Neuronal stem cell (in vitro differentiated cells): ENCODE measurements around the gene OSCP1.

Experiments used
- DNase-seq: peaks from one replicate; pipeline ENCODE4 v3.0.0-alpha.2; 2013; ENCODE audit warnings: low spot score
- H2AFZ ChIP-seq: one replicate; pipeline ENCODE4 v1.6.1; 2013; ENCODE audit warnings: mild to moderate bottlenecking, low read length, inconsistent platforms
- H2AK5ac ChIP-seq: 2 replicates; pipeline ENCODE4 v1.6.1; 2013; ENCODE audit warnings: low read depth, mild to moderate bottlenecking, inconsistent platforms, low read length, moderate library complexity, mixed read lengths
- H2BK120ac ChIP-seq: 2 replicates; pipeline ENCODE4 v1.6.1; 2013; ENCODE audit warnings: low read depth, mild to moderate bottlenecking, inconsistent platforms, low read length, moderate library complexity, mixed read lengths
- H2BK12ac ChIP-seq: one replicate; pipeline ENCODE4 v1.6.1; 2013; ENCODE audit warnings: low read length, inconsistent platforms
- H2BK15ac ChIP-seq: 2 replicates; pipeline ENCODE4 v1.6.1; 2013; ENCODE audit warnings: mild to moderate bottlenecking, low read length, inconsistent platforms, mixed read lengths
- H2BK5ac ChIP-seq: one replicate; pipeline ENCODE4 v1.6.1; 2013; ENCODE audit warnings: inconsistent platforms, mild to moderate bottlenecking, low read length, moderate library complexity
- H3K14ac ChIP-seq: one replicate; pipeline ENCODE4 v1.6.1; 2013; ENCODE audit warnings: low read length, inconsistent platforms
- H3K18ac ChIP-seq: 2 replicates; pipeline ENCODE4 v1.6.1; 2013; ENCODE audit warnings: low read length, inconsistent platforms
- H3K23ac ChIP-seq: 2 replicates; pipeline ENCODE4 v1.6.1; 2013; ENCODE audit warnings: low read depth, mild to moderate bottlenecking, mixed read lengths, low read length, inconsistent platforms; ENCODE audit not compliant: poor library complexity
- H3K27ac ChIP-seq: replicated peaks from 3 replicates; pipeline ENCODE4 v1.5.1; 2013; ENCODE audit warnings: low read length, inconsistent platforms
- H3K27me3 ChIP-seq, 3 experiments: 2 replicates each; pipeline ENCODE4 v1.6.1; 2013; ENCODE audit warnings: low read length in 3 of 3, mild to moderate bottlenecking in 2 of 3, inconsistent platforms in 1 of 3, low read depth in 1 of 3, mixed read lengths in 1 of 3, moderate library complexity in 1 of 3; ENCODE audit not compliant: control insufficient read depth in 3 of 3, insufficient read depth in 3 of 3
- H3K36me3 ChIP-seq, 2 donors: replicated peaks in 1 of 2; 2 replicates each; pipeline ENCODE4 v1.6.1; 2013; ENCODE audit warnings: low read length in 2 of 2; ENCODE audit not compliant: control insufficient read depth in 2 of 2, insufficient read depth in 2 of 2
- H3K4ac ChIP-seq: 2 replicates; pipeline ENCODE4 v1.6.1; 2013; ENCODE audit warnings: inconsistent platforms, mild to moderate bottlenecking, low read length, moderate library complexity
- H3K4me1 ChIP-seq, 2 donors: 1 replicate in 1 of 2; 2 replicates in 1 of 2; pipeline ENCODE4 v1.6.1; 2013; ENCODE audit warnings: low read length in 2 of 2, low read depth in 1 of 2; ENCODE audit not compliant: control insufficient read depth in 2 of 2, insufficient read depth in 1 of 2
- H3K4me2 ChIP-seq: one replicate; pipeline ENCODE4 v1.6.1; 2013; ENCODE audit warnings: mild to moderate bottlenecking, low read length, inconsistent platforms; ENCODE audit not compliant: insufficient read depth, poor library complexity, severe bottlenecking
- H3K4me3 ChIP-seq, 2 donors: 2 replicates each; pipeline ENCODE4 v1.5.1; 2013; ENCODE audit warnings: low read length in 2 of 2, mild to moderate bottlenecking in 2 of 2, inconsistent platforms in 1 of 2, moderate library complexity in 1 of 2
- H3K79me1 ChIP-seq: one replicate; pipeline ENCODE4 v1.6.1; 2013; ENCODE audit warnings: low read depth, mild to moderate bottlenecking, inconsistent platforms, low read length, moderate library complexity
- H3K9ac ChIP-seq: one replicate; pipeline ENCODE4 v1.6.1; 2013; ENCODE audit warnings: mild to moderate bottlenecking, low read depth, low read length, inconsistent platforms; ENCODE audit not compliant: poor library complexity
- H3K9me3 ChIP-seq, 2 donors: replicated peaks in 1 of 2; 2 replicates each; pipeline versions ENCODE3 to v1.6.1; 2013; ENCODE audit warnings: low read length in 2 of 2, mild to moderate bottlenecking in 2 of 2, inconsistent platforms in 1 of 2, low read depth in 1 of 2, mixed read lengths in 1 of 2, moderate library complexity in 1 of 2; ENCODE audit not compliant: control insufficient read depth in 2 of 2, insufficient read depth in 1 of 2
- H4K8ac ChIP-seq: one replicate; pipeline ENCODE4 v1.6.1; 2013; ENCODE audit warnings: low read depth, mild to moderate bottlenecking, inconsistent platforms, low read length, moderate library complexity
- H4K91ac ChIP-seq: one replicate; pipeline ENCODE4 v1.6.1; 2013; ENCODE audit warnings: low read length, low read depth, mild to moderate bottlenecking, inconsistent platforms; ENCODE audit not compliant: poor library complexity
- WGBS, 2 donors: extraction: QIAGEN DNeasy Blood & Tissue Kit; methylation state at CpG; one replicate each; pipeline ENCODE4 v1.1.7; 2013; ENCODE audit warnings: missing lambda C conversion rate in 2 of 2, mixed read lengths in 1 of 2; ENCODE audit not compliant: insufficient read length in 2 of 2, insufficient replicate concordance in 1 of 2; ENCODE audit errors: extremely low coverage in 2 of 2; 5-methylcytosine and 5-hydroxymethylcytosine counted together

The OSCP1 gene

GRCh38 chr1:36456391-36456928, 6.2 kb upstream of the OSCP1 start:
- Histone ChIP-seq H3K4me3 (no peak overlapping the region), H3K36me3 (peaks cover 46 to 72% of the 10 kb centered on the region in 2 donors), H3K14ac (no peak overlapping the region)

GRCh38 chr1:36455386-36455785, 5.1 kb upstream of the OSCP1 start:
- no peaks in the 10 kb centered on the region for H3K4me1 ChIP-seq
- no CpG with 5 or more reads among the region's 1 CpG for WGBS, 2 donors

More at GRCh38 chr1:36456391-36456928, 6.2 kb upstream of the OSCP1 start:
- Histone ChIP-seq H4K91ac (no peak overlapping the region), H3K9ac (no peak overlapping the region), H2AK5ac (no peak overlapping the region), H2AFZ (no peak overlapping the region), H3K4ac (no peak overlapping the region), H4K8ac (no peak overlapping the region), H3K27ac (no peak overlapping the region), H2BK5ac (no peak overlapping the region), H3K18ac (no peak overlapping the region), H3K4me1 (no peaks in the 10 kb centered on the region), H3K79me1 (no peaks in the 10 kb centered on the region), H2BK120ac (no peak overlapping the region), H3K4me2 (no peak overlapping the region), H3K27me3 (no peaks in the 10 kb centered on the region), H3K23ac (no peak overlapping the region), H3K9me3 (no peaks in the 10 kb centered on the region), H2BK12ac (no peak overlapping the region), H2BK15ac (no peak overlapping the region)
- DNase-seq, result no peak

GRCh38 chr1:36453600-36454388, 3.5 kb upstream of the OSCP1 start:
- no peaks in the 10 kb centered on the region for H3K9me3 ChIP-seq
- H2BK12ac ChIP-seq, result no peak overlapping the region
- H2AK5ac ChIP-seq, result no peak overlapping the region
- H2BK15ac ChIP-seq, result no peak overlapping the region
- no peak overlapping the region for H2AFZ ChIP-seq
- H3K23ac ChIP-seq, result no peak overlapping the region
- no peak overlapping the region for H4K8ac ChIP-seq
- WGBS, 2 donors, result no CpG with 5 or more reads among the region's 6 CpGs
- no peak overlapping the region for H3K9ac ChIP-seq
- H3K4ac ChIP-seq, result no peak overlapping the region
- H3K4me1 ChIP-seq, result no peaks in the 10 kb centered on the region
- no peak overlapping the region for H2BK120ac ChIP-seq
- H3K4me3 ChIP-seq, result no peak overlapping the region
- H2BK5ac ChIP-seq, result no peak overlapping the region
- no peak overlapping the region for H3K4me2 ChIP-seq
- no peak overlapping the region for H3K14ac ChIP-seq
- H4K91ac ChIP-seq, result no peak overlapping the region
- H3K27me3 ChIP-seq, result no peaks in the 10 kb centered on the region
- no peak overlapping the region for H3K27ac ChIP-seq
- no peak for DNase-seq
- H3K36me3 ChIP-seq, result peaks cover 25 to 47% of the 10 kb centered on the region in 2 donors
- no peaks in the 10 kb centered on the region for H3K79me1 ChIP-seq
- no peak overlapping the region for H3K18ac ChIP-seq

More at GRCh38 chr1:36455386-36455785, 5.1 kb upstream of the OSCP1 start:
- no peaks in the 10 kb centered on the region for H3K9me3 ChIP-seq
- H3K36me3 ChIP-seq, result peaks cover 36 to 62% of the 10 kb centered on the region in 2 donors
- no peak overlapping the region for H2BK12ac ChIP-seq
- H3K27ac ChIP-seq, result no peak overlapping the region
- no peak overlapping the region for H4K8ac ChIP-seq
- H3K27me3 ChIP-seq, result no peaks in the 10 kb centered on the region
- no peak overlapping the region for H3K9ac ChIP-seq
- DNase-seq, result no peak
- H2BK15ac ChIP-seq, result no peak overlapping the region
- H2BK120ac ChIP-seq, result no peak overlapping the region
- H3K79me1 ChIP-seq, result no peaks in the 10 kb centered on the region
- H3K14ac ChIP-seq, result no peak overlapping the region
- no peak overlapping the region for H3K23ac ChIP-seq
- H3K4me3 ChIP-seq, result no peak overlapping the region
- no peak overlapping the region for H3K18ac ChIP-seq
- no peak overlapping the region for H3K4me2 ChIP-seq
- H2BK5ac ChIP-seq, result no peak overlapping the region
- no peak overlapping the region for H2AFZ ChIP-seq
- H4K91ac ChIP-seq, result no peak overlapping the region
- no peak overlapping the region for H3K4ac ChIP-seq
- H2AK5ac ChIP-seq, result no peak overlapping the region

- Histone ChIP-seq H3K9me3 (no peaks in the 10 kb centered on the region), H3K4me3 (no peak overlapping the region), H3K14ac (no peak overlapping the region), H3K23ac (no peak overlapping the region), H3K4me1 (no peaks in the 10 kb centered on the region), H3K36me3 (peaks cover 20 to 42% of the 10 kb centered on the region in 2 donors), H4K8ac (no peak overlapping the region), H3K79me1 (no peaks in the 10 kb centered on the region), H3K27ac (no peak overlapping the region), H2AFZ (no peak overlapping the region), H3K4ac (no peak overlapping the region), H3K9ac (no peak overlapping the region), H2BK5ac (no peak overlapping the region), H3K27me3 (no peaks in the 10 kb centered on the region), H4K91ac (no peak overlapping the region), H2BK12ac (no peak overlapping the region), H3K4me2 (no peak overlapping the region), H3K18ac (no peak overlapping the region), H2BK120ac (no peak overlapping the region), H2AK5ac (no peak overlapping the region), H2BK15ac (no peak overlapping the region)
- WGBS, 2 donors, result no CpG with 5 or more reads among the region's 3 CpGs
- no peak for DNase-seq
These were observed 2.8 kb upstream of the OSCP1 start for GRCh38 chr1:36453051-36453450.
